Lower lobe of right lung (tissue), 2 donors: ENCODE measurements around the gene COL9A3. TPM values are rescaled to one million over a fixed set of nuclear protein-coding genes. Genes with fewer than 3 reads are reported as not detected.
A peak's percentile ranks its signal among the peaks of the same experiment; 100 is the strongest.

Experiments used
- ATAC-seq, 2 donors: fragments of 200-7000 bp; cut with Tn5 transposase; one replicate each; pipeline ENCODE4 v1.9.1; 2020 to 2022; ENCODE audit warnings: mild to moderate bottlenecking in 2 of 2, moderate library complexity in 2 of 2
- DNase-seq: peaks from one replicate; pipeline ENCODE4 v3.0.0-alpha.2; 2020
- H3K27ac ChIP-seq: fragments of 200-600 bp; one replicate; pipeline ENCODE4 v1.8.0; 2022
- H3K27me3 ChIP-seq: fragments of 200-600 bp; one replicate; pipeline ENCODE4 v1.8.0; 2022; ENCODE audit warnings: low read depth
- H3K36me3 ChIP-seq: fragments of 200-600 bp; one replicate; pipeline ENCODE4 v1.8.0; 2022; ENCODE audit warnings: mild to moderate bottlenecking
- H3K4me1 ChIP-seq: fragments of 200-600 bp; one replicate; pipeline ENCODE4 v1.8.0; 2022
- H3K4me3 ChIP-seq: fragments of 200-600 bp; one replicate; pipeline ENCODE4 v1.8.0; 2022; ENCODE audit warnings: mild to moderate bottlenecking
- H3K9me3 ChIP-seq: fragments of 200-600 bp; one replicate; pipeline ENCODE4 v1.8.0; 2022
- CTCF ChIP-seq: fragments of 200-600 bp; IDR thresholded peaks from one replicate; pipeline ENCODE4 v1.8.0; 2022; ENCODE audit warnings: antibody characterized with exemption, mild to moderate bottlenecking
- intact Hi-C: fragments of 100-400 bp; cut with DNase I; formaldehyde crosslinking; loops from one replicate; pipeline ENCODE4 v1.11.0; 2022
- total RNA-seq: library from RNA; stranded (reverse); fragmentation: NEBNext Ultra II Directional; extraction: Animal tissue kit (Norgen Biotek cat#: 25700); gene quantifications from one replicate; pipeline ENCODE4 v1.2.1, GENCODE V29; 2021
- donor health status: DM: no; HTN: yes; CAD: no; lungs with severe emphysema.

The COL9A3 gene
- total RNA-seq, 1 donor from 2014 or later: 0.89 TPM

GRCh38 chr20:62772990-62773844, 43.6 kb upstream of the COL9A3 start:
- peaks cover 4% of the 10 kb centered on the region for H3K27me3 ChIP-seq
- no peak overlapping the region for H3K4me3 ChIP-seq
- intact Hi-C loops: no loop called here
- no peak for ATAC-seq
- H3K9me3 ChIP-seq: no peaks in the 10 kb centered on the region
- H3K36me3 ChIP-seq: no peaks in the 10 kb centered on the region
- H3K27ac ChIP-seq: no peak overlapping the region
- peaks cover 4% of the 10 kb centered on the region for H3K4me1 ChIP-seq
- TF ChIP-seq CTCF: no peak
- no peak for DNase-seq

GRCh38 chr20:62773845-62774714, 42.8 kb upstream of the COL9A3 start:
- ATAC-seq (no peak), DNase-seq (no peak)
- no peak overlapping the region for H3K4me3 ChIP-seq

GRCh38 chr20:62774762-62775161, 42.1 kb upstream of the COL9A3 start:
- Histone ChIP-seq H3K4me1 (peaks cover 4% of the 10 kb centered on the region), H3K36me3 (no peaks in the 10 kb centered on the region), H3K27ac (no peak overlapping the region), H3K4me3 (no peak overlapping the region), H3K9me3 (no peaks in the 10 kb centered on the region), H3K27me3 (peaks cover 1% of the 10 kb centered on the region)
- intact Hi-C loops: no loop called here
- ATAC-seq (no peak), DNase-seq (no peak)
- TF ChIP-seq CTCF: no peak

More at GRCh38 chr20:62773845-62774714, 42.8 kb upstream of the COL9A3 start:
- no peaks in the 10 kb centered on the region for H3K36me3 ChIP-seq
- peaks cover 4% of the 10 kb centered on the region for H3K27me3 ChIP-seq
- H3K9me3 ChIP-seq: no peaks in the 10 kb centered on the region
- intact Hi-C loops: no loop called here
- no peak overlapping the region for H3K27ac ChIP-seq
- TF ChIP-seq CTCF: no peak
- H3K4me1 ChIP-seq: peaks cover 4% of the 10 kb centered on the region

- Histone ChIP-seq H3K27ac (no peak overlapping the region), H3K36me3 (no peaks in the 10 kb centered on the region), H3K27me3 (no peaks in the 10 kb centered on the region), H3K9me3 (no peaks in the 10 kb centered on the region), H3K4me1 (peaks cover 4% of the 10 kb centered on the region), H3K4me3 (no peak overlapping the region)
- ATAC-seq (no peak), DNase-seq (no peak)
- TF ChIP-seq CTCF: no peak
- intact Hi-C loops: no loop called here
Measured at GRCh38 chr20:62775206-62775605, 41.6 kb upstream of the COL9A3 start.

GRCh38 chr20:62776035-62776691, 40.7 kb upstream of the COL9A3 start:
- no peaks in the 10 kb centered on the region for H3K9me3 ChIP-seq
- H3K4me3 ChIP-seq: no peak overlapping the region
- DNase-seq (no peak), ATAC-seq (no peak)
- peaks cover 4% of the 10 kb centered on the region for H3K4me1 ChIP-seq
- TF ChIP-seq CTCF: no peak
- H3K27me3 ChIP-seq: no peaks in the 10 kb centered on the region
- H3K27ac ChIP-seq: peak overlapping the region; percentile 60
- H3K36me3 ChIP-seq: no peaks in the 10 kb centered on the region
- intact Hi-C loops: no loop called here
